HUES64 (cell line): ENCODE results near the gene SCMH1.

Experiments used
- H3K27ac ChIP-seq: 2 replicates; pipeline ENCODE4 v1.7.0; 2013; ENCODE audit warnings: low read depth, low read length, inconsistent platforms
- H3K27me3 ChIP-seq: 2 replicates; pipeline ENCODE4 v1.6.1; 2013; ENCODE audit warnings: mild to moderate bottlenecking, low read length; ENCODE audit not compliant: insufficient read depth
- H3K36me3 ChIP-seq: 2 replicates; pipeline ENCODE4 v1.6.1; 2013; ENCODE audit warnings: mild to moderate bottlenecking, low read length; ENCODE audit not compliant: insufficient read depth
- H3K4me1 ChIP-seq: 2 replicates; pipeline ENCODE4 v1.6.1; 2013; ENCODE audit warnings: mild to moderate bottlenecking, low read length, moderate library complexity; ENCODE audit not compliant: insufficient read depth
- H3K4me3 ChIP-seq: 2 replicates; pipeline ENCODE4 v1.5.1; 2013; ENCODE audit warnings: mild to moderate bottlenecking, low read length, moderate library complexity
- H3K9ac ChIP-seq: 2 replicates; pipeline ENCODE4 v1.6.1; 2013; ENCODE audit warnings: mild to moderate bottlenecking, low read depth, low read length
- H3K9me3 ChIP-seq: 2 replicates; pipeline ENCODE4 v1.6.1; 2013; ENCODE audit warnings: low read depth, low read length; ENCODE audit not compliant: insufficient read depth
- WGBS: fragments of 150-250, 120-280 bp; methylation state at CpG from one replicate; pipeline ENCODE4 v1.1.7; 2013; ENCODE audit warnings: missing lambda C conversion rate; 5-methylcytosine and 5-hydroxymethylcytosine counted together

The SCMH1 gene

GRCh38 chr1:41093826-41094225, 148.3 kb downstream of the SCMH1 start:
- WGBS = 75% methylated on average over 5 of the region's 5 CpGs
- H3K9ac ChIP-seq = no peak overlapping the region
- no peaks in the 10 kb centered on the region for H3K27me3 ChIP-seq
- H3K36me3 ChIP-seq = no peaks in the 10 kb centered on the region
- no peaks in the 10 kb centered on the region for H3K4me1 ChIP-seq
- H3K4me3 ChIP-seq = no peak overlapping the region
- H3K27ac ChIP-seq = no peak overlapping the region
- H3K9me3 ChIP-seq = no peaks in the 10 kb centered on the region

GRCh38 chr1:41086921-41087320, 155.2 kb downstream of the SCMH1 start:
- Histone ChIP-seq H3K27ac (no peak overlapping the region), H3K4me3 (no peak overlapping the region), H3K9me3 (no peaks in the 10 kb centered on the region), H3K27me3 (no peaks in the 10 kb centered on the region), H3K4me1 (no peaks in the 10 kb centered on the region), H3K36me3 (no peaks in the 10 kb centered on the region), H3K9ac (no peak overlapping the region)

GRCh38 chr1:41078616-41079015, 163.5 kb downstream of the SCMH1 start:
- H3K36me3 ChIP-seq = no peaks in the 10 kb centered on the region
- H3K4me1 ChIP-seq = no peaks in the 10 kb centered on the region
- H3K4me3 ChIP-seq = no peak overlapping the region
- no peak overlapping the region for H3K27ac ChIP-seq
- H3K27me3 ChIP-seq = no peaks in the 10 kb centered on the region
- peaks cover 5% of the 10 kb centered on the region; the same call in 1 of the 2 replicates for H3K9me3 ChIP-seq
- 100% methylated on average over 2 of the region's 2 CpGs for WGBS
- no peak overlapping the region for H3K9ac ChIP-seq

GRCh38 chr1:41078193-41078592, 163.9 kb downstream of the SCMH1 start:
- H3K4me3 ChIP-seq = no peak overlapping the region
- 94% methylated on average over 2 of the region's 3 CpGs for WGBS
- no peak overlapping the region for H3K9ac ChIP-seq
- H3K27ac ChIP-seq = no peak overlapping the region
- H3K27me3 ChIP-seq = no peaks in the 10 kb centered on the region
- no peaks in the 10 kb centered on the region for H3K4me1 ChIP-seq
- H3K36me3 ChIP-seq = no peaks in the 10 kb centered on the region
- peaks cover 5% of the 10 kb centered on the region; the same call in 1 of the 2 replicates for H3K9me3 ChIP-seq

GRCh38 chr1:41073971-41074370, 168.1 kb downstream of the SCMH1 start:
- Histone ChIP-seq H3K4me1 (no peaks in the 10 kb centered on the region), H3K4me3 (no peak overlapping the region), H3K9ac (no peak overlapping the region), H3K9me3 (peaks cover 5% of the 10 kb centered on the region; the same call in 1 of the 2 replicates), H3K27ac (no peak overlapping the region), H3K27me3 (no peaks in the 10 kb centered on the region), H3K36me3 (peaks cover 7% of the 10 kb centered on the region; the same call in 1 of the 2 replicates)

GRCh38 chr1:41072051-41072450, 170.1 kb downstream of the SCMH1 start:
- no peaks in the 10 kb centered on the region for H3K4me1 ChIP-seq
- no peaks in the 10 kb centered on the region for H3K9me3 ChIP-seq
- WGBS = 100% methylated on average over 1 of the region's 1 CpG
- H3K4me3 ChIP-seq = no peak overlapping the region
- H3K9ac ChIP-seq = no peak overlapping the region
- no peak overlapping the region for H3K27ac ChIP-seq
- no peaks in the 10 kb centered on the region for H3K27me3 ChIP-seq
- peaks cover 9% of the 10 kb centered on the region; the same call in 1 of the 2 replicates for H3K36me3 ChIP-seq

GRCh38 chr1:41056907-41057306, 185.2 kb downstream of the SCMH1 start:
- 72% methylated on average over 3 of the region's 5 CpGs for WGBS
- no peaks in the 10 kb centered on the region for H3K27me3 ChIP-seq
- H3K9me3 ChIP-seq = no peaks in the 10 kb centered on the region
- H3K4me1 ChIP-seq = peaks cover 6% of the 10 kb centered on the region; the same call in 1 of the 2 replicates
- no peak overlapping the region for H3K4me3 ChIP-seq
- no peak overlapping the region for H3K27ac ChIP-seq
- H3K36me3 ChIP-seq = no peaks in the 10 kb centered on the region; the same call in 1 of the 2 replicates
- no peak overlapping the region for H3K9ac ChIP-seq

- Histone ChIP-seq H3K27me3 (no peaks in the 10 kb centered on the region), H3K4me3 (no peak overlapping the region), H3K9ac (no peak overlapping the region), H3K9me3 (no peaks in the 10 kb centered on the region), H3K27ac (no peak overlapping the region), H3K36me3 (0 out of 2 replicates have a peak, but pooled peaks cover 3% of the 10 kb centered on the region), H3K4me1 (peaks cover 6% of the 10 kb centered on the region; the same call in 1 of the 2 replicates)
- WGBS = 57% methylated on average over 2 of the region's 2 CpGs
Observed at GRCh38 chr1:41053316-41053715, 188.8 kb downstream of the SCMH1 start.

GRCh38 chr1:41051022-41051421, 191.1 kb downstream of the SCMH1 start:
- Histone ChIP-seq H3K9ac (no peak overlapping the region), H3K36me3 (peaks cover 11% of the 10 kb centered on the region; the same call in 1 of the 2 replicates), H3K9me3 (no peaks in the 10 kb centered on the region), H3K4me3 (no peak overlapping the region), H3K27me3 (no peaks in the 10 kb centered on the region), H3K4me1 (no peaks in the 10 kb centered on the region), H3K27ac (no peak overlapping the region)
- WGBS = no CpG with 5 or more reads among the region's 1 CpG

GRCh38 chr1:41048540-41048939, 193.6 kb downstream of the SCMH1 start:
- Histone ChIP-seq H3K36me3 (peaks cover 17% of the 10 kb centered on the region; the same call in 1 of the 2 replicates), H3K4me1 (no peaks in the 10 kb centered on the region), H3K9ac (no peak overlapping the region), H3K9me3 (no peaks in the 10 kb centered on the region), H3K27me3 (no peaks in the 10 kb centered on the region), H3K4me3 (no peak overlapping the region), H3K27ac (no peak overlapping the region)
- 91% methylated on average over 3 of the region's 3 CpGs for WGBS

- no peak overlapping the region for H3K9ac ChIP-seq
- WGBS = 90% methylated on average over 10 of the region's 10 CpGs
- no peaks in the 10 kb centered on the region for H3K9me3 ChIP-seq
- no peaks in the 10 kb centered on the region for H3K4me1 ChIP-seq
- H3K4me3 ChIP-seq = no peak overlapping the region
- peaks cover 17% of the 10 kb centered on the region; the same call in 1 of the 2 replicates for H3K36me3 ChIP-seq
- no peak overlapping the region for H3K27ac ChIP-seq
- no peaks in the 10 kb centered on the region for H3K27me3 ChIP-seq
Observed at GRCh38 chr1:41046347-41046775, 195.7 kb downstream of the SCMH1 start.

- Histone ChIP-seq H3K36me3 (peaks cover 17% of the 10 kb centered on the region; the same call in 1 of the 2 replicates), H3K9ac (no peak overlapping the region), H3K27me3 (no peaks in the 10 kb centered on the region), H3K27ac (no peak overlapping the region), H3K4me1 (no peaks in the 10 kb centered on the region), H3K4me3 (no peak overlapping the region), H3K9me3 (no peaks in the 10 kb centered on the region)
- WGBS = 89% methylated on average over 5 of the region's 5 CpGs
Observed at GRCh38 chr1:41045740-41046139, 196.4 kb downstream of the SCMH1 start.
